ENCODE results near the gene FAAP24. TPM values are rescaled to one million over a fixed set of nuclear protein-coding genes. Genes with fewer than 3 reads are reported as not detected.

FAAP24 gene
- total and polyA plus RNA-seq, 2 of the 13 experiments (the other 11 are each of a cell fraction or from before 2014, with no cell fraction given) = 2.3 to 6.0 TPM

GRCh38 chr19:32971715-32972540 lies at the start of gene FAAP24, which contains the start of gene CEP89 (continued):
- TF ChIP-seq POGK (CRISPR knock-in tag; conservative IDR thresholded peaks at IDR 0.05) = peak; percentile 97
- TF ChIP-seq ZNF609 (CRISPR knock-in tag; IDR thresholded peaks at IDR 0.05; ENCODE audit: borderline replicate concordance) = 0 out of 2 replicates have a peak, but pooled peaks have one; percentile 41
- TF ChIP-seq ZNF567 (CRISPR knock-in tag; IDR thresholded peaks at IDR 0.05; ENCODE audit: borderline replicate concordance) = 0 out of 2 replicates have a peak, but pooled peaks have one; percentile 29
- TF ChIP-seq, protein P1, sequence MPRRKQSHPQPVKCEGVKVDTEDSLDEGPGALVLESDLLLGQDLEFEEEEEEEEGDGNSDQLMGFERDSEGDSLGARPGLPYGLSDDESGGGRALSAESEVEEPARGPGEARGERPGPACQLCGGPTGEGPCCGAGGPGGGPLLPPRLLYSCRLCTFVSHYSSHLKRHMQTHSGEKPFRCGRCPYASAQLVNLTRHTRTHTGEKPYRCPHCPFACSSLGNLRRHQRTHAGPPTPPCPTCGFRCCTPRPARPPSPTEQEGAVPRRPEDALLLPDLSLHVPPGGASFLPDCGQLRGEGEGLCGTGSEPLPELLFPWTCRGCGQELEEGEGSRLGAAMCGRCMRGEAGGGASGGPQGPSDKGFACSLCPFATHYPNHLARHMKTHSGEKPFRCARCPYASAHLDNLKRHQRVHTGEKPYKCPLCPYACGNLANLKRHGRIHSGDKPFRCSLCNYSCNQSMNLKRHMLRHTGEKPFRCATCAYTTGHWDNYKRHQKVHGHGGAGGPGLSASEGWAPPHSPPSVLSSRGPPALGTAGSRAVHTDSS (CRISPR knock-in tag; conservative IDR thresholded peaks at IDR 0.05) = 0 out of 2 replicates have a peak, but pooled peaks have one; percentile 74
- TF ChIP-seq TCF7 (IDR thresholded peaks at IDR 0.05; ENCODE audit: low read depth) = no peak
- 0 out of 2 replicates have a peak, but pooled peaks have one; percentile 33 for TF ChIP-seq NR2F6 (IDR thresholded peaks at IDR 0.05)
- TF ChIP-seq NR2F6 (CRISPR knock-in tag; IDR thresholded peaks at IDR 0.05) = peak; percentile 71
- peak; percentile 47; the same call in 1 of the 2 replicates for TF ChIP-seq HCFC1 (IDR thresholded peaks at IDR 0.05; ENCODE audit: low read depth, low read length)
- no peak for TF ChIP-seq ZNF234 (CRISPR knock-in tag; conservative IDR thresholded peaks at IDR 0.05)
- TF ChIP-seq ZBTB49 (CRISPR knock-in tag; IDR thresholded peaks at IDR 0.05; ENCODE audit: borderline replicate concordance) = no peak
- TF ChIP-seq ZKSCAN5 (CRISPR knock-in tag; IDR thresholded peaks at IDR 0.05) = no peak
- no peak for TF ChIP-seq TAF15 (IDR thresholded peaks at IDR 0.05; ENCODE audit: low read depth, low read length, poor library complexity, severe bottlenecking)
- peak; percentile 49; the same call in 1 of the 2 replicates for TF ChIP-seq IRF2 (CRISPR knock-in tag; IDR thresholded peaks at IDR 0.05)
- TF ChIP-seq ZNF224 (CRISPR knock-in tag; IDR thresholded peaks at IDR 0.05) = no peak
- no peak for TF ChIP-seq ZNF484 (CRISPR knock-in tag; IDR thresholded peaks at IDR 0.05; ENCODE audit: borderline replicate concordance, low read depth)
- no peak for TF ChIP-seq TEAD3 (CRISPR knock-in tag; optimal IDR thresholded peaks at IDR 0.05; ENCODE audit: borderline replicate concordance)
- TF ChIP-seq KDM5B (CRISPR knock-in tag; IDR thresholded peaks at IDR 0.05; ENCODE audit: borderline replicate concordance) = peak; percentile 48; the same call in 1 of the 2 replicates
- TF ChIP-seq TEAD2 (CRISPR knock-in tag; IDR thresholded peaks at IDR 0.05) = no peak
- TF ChIP-seq ZNF672 (CRISPR knock-in tag; IDR thresholded peaks at IDR 0.05) = no peak

All from HepG2 (cell line).